ENCODE results near the gene NCAPD3.

Gene NCAPD3

GRCh38 chr11:134159652-134160051 is 64.1 kb downstream of the NCAPD3 start:
- DNase-seq (ENCODE audit: low read depth in 1 of 2, low spot score in 1 of 2) = no peak

GRCh38 chr11:134158023-134158422 is 65.7 kb downstream of the NCAPD3 start:
- no peak for DNase-seq (ENCODE audit: low read depth in 1 of 2, low spot score in 1 of 2)

- DNase-seq (ENCODE audit: low read depth in 1 of 2, low spot score in 1 of 2) = no peak
Measured at GRCh38 chr11:134157451-134157850, 66.3 kb downstream of the NCAPD3 start.

- DNase-seq (ENCODE audit: low read depth in 1 of 2, low spot score in 1 of 2) = no peak
Measured at GRCh38 chr11:134155946-134156865, 67.6 kb downstream of the NCAPD3 start.

GRCh38 chr11:134155456-134155855 is 68.3 kb downstream of the NCAPD3 start:
- no peak for DNase-seq (ENCODE audit: low read depth in 1 of 2, low spot score in 1 of 2)

- no peak for DNase-seq (ENCODE audit: low read depth in 1 of 2, low spot score in 1 of 2)
Measured at GRCh38 chr11:134154441-134154840, 69.3 kb downstream of the NCAPD3 start.

- DNase-seq (ENCODE audit: low read depth in 1 of 2, low spot score in 1 of 2) = no peak
Measured at GRCh38 chr11:134153147-134153905, 70.4 kb downstream of the NCAPD3 start.

- DNase-seq (ENCODE audit: low read depth in 1 of 2, low spot score in 1 of 2) = no peak
Measured at GRCh38 chr11:134152696-134153095, 71.1 kb downstream of the NCAPD3 start.

- DNase-seq (ENCODE audit: low read depth in 1 of 2, low spot score in 1 of 2) = no peak
Measured at GRCh38 chr11:134151083-134151747, 72.6 kb downstream of the NCAPD3 start.

GRCh38 chr11:134150195-134150903 is 73.4 kb downstream of the NCAPD3 start:
- DNase-seq (ENCODE audit: low read depth in 1 of 2, low spot score in 1 of 2) = no peak

GRCh38 chr11:134149371-134149770 is 74.4 kb downstream of the NCAPD3 start:
- DNase-seq (ENCODE audit: low read depth in 1 of 2, low spot score in 1 of 2) = no peak

- no peak for DNase-seq (ENCODE audit: low read depth in 1 of 2, low spot score in 1 of 2)
Measured at GRCh38 chr11:134146598-134146997, 77.2 kb downstream of the NCAPD3 start.

- no peak for DNase-seq (ENCODE audit: low read depth in 1 of 2, low spot score in 1 of 2)
Measured at GRCh38 chr11:134145715-134146114, 78.1 kb downstream of the NCAPD3 start.

- no peak for DNase-seq (ENCODE audit: low read depth in 1 of 2, low spot score in 1 of 2)
Measured at GRCh38 chr11:134144744-134145143, 79.0 kb downstream of the NCAPD3 start.

- DNase-seq (ENCODE audit: low read depth in 1 of 2, low spot score in 1 of 2) = no peak
Measured at GRCh38 chr11:134143801-134144200, 80.0 kb downstream of the NCAPD3 start.

GRCh38 chr11:134142536-134142935 is 81.2 kb downstream of the NCAPD3 start:
- DNase-seq (ENCODE audit: low read depth in 1 of 2, low spot score in 1 of 2) = no peak

GRCh38 chr11:134140961-134141490 is 82.7 kb downstream of the NCAPD3 start:
- DNase-seq (ENCODE audit: low read depth in 1 of 2, low spot score in 1 of 2) = no peak

GRCh38 chr11:134139873-134140331 is 83.9 kb downstream of the NCAPD3 start:
- no peak for DNase-seq (ENCODE audit: low read depth in 1 of 2, low spot score in 1 of 2)

GRCh38 chr11:134139303-134139872 is 84.4 kb downstream of the NCAPD3 start:
- DNase-seq (ENCODE audit: low read depth in 1 of 2, low spot score in 1 of 2) = no peak

- no peak for DNase-seq (ENCODE audit: low read depth in 1 of 2, low spot score in 1 of 2)
Measured at GRCh38 chr11:134138376-134138775, 85.4 kb downstream of the NCAPD3 start.
